HUES48 (cell line): ENCODE measurements around the gene PIGB.
A peak's percentile ranks its signal among the peaks of the same experiment; 100 is the strongest.
"Not testable (repeated sequence)": the region's sequence is repeated elsewhere in the genome, so short reads cannot be mapped to it uniquely, and the experiment has no call there.

Experiments used
- H3K27ac ChIP-seq: one replicate; pipeline ENCODE4 v1.7.0; 2013; ENCODE audit warnings: low read depth, low read length, inconsistent platforms
- H3K27me3 ChIP-seq: 2 replicates; pipeline ENCODE4 v1.6.1; 2013; ENCODE audit warnings: mild to moderate bottlenecking, low read length; ENCODE audit not compliant: control insufficient read depth, insufficient read depth
- H3K36me3 ChIP-seq: 2 replicates; pipeline ENCODE4 v1.6.1; 2013; ENCODE audit warnings: low read length; ENCODE audit not compliant: control insufficient read depth, insufficient read depth
- H3K4me1 ChIP-seq: 2 replicates; pipeline ENCODE4 v1.6.1; 2013; ENCODE audit warnings: mild to moderate bottlenecking, low read length; ENCODE audit not compliant: control insufficient read depth, insufficient read depth
- H3K4me3 ChIP-seq: 2 replicates; pipeline ENCODE4 v1.5.1; 2013; ENCODE audit warnings: mild to moderate bottlenecking, low read depth, low read length
- H3K9ac ChIP-seq: 2 replicates; pipeline ENCODE4 v1.6.1; 2013; ENCODE audit warnings: mild to moderate bottlenecking, low read depth, low read length, moderate library complexity
- H3K9me3 ChIP-seq: 2 replicates; pipeline ENCODE4 v1.6.1; 2013; ENCODE audit warnings: low read length; ENCODE audit not compliant: control insufficient read depth, insufficient read depth

The PIGB gene

GRCh38 chr15:55283379-55284147, 35.5 kb upstream of the PIGB start:
- H3K4me1 ChIP-seq = peaks cover 8% of the 10 kb centered on the region
- no peaks in the 10 kb centered on the region; the same call in 1 of the 2 replicates for H3K27me3 ChIP-seq
- H3K9me3 ChIP-seq = no peaks in the 10 kb centered on the region
- H3K36me3 ChIP-seq = no peaks in the 10 kb centered on the region
- no peak overlapping the region for H3K4me3 ChIP-seq
- no peak overlapping the region for H3K9ac ChIP-seq
- H3K27ac ChIP-seq = no peak overlapping the region

- no peaks in the 10 kb centered on the region; the same call in 1 of the 2 replicates for H3K27me3 ChIP-seq
- no peak overlapping the region for H3K4me3 ChIP-seq
- no peak overlapping the region for H3K27ac ChIP-seq
- no peaks in the 10 kb centered on the region for H3K36me3 ChIP-seq
- H3K4me1 ChIP-seq = peaks cover 12% of the 10 kb centered on the region
- no peak overlapping the region for H3K9ac ChIP-seq
- H3K9me3 ChIP-seq = no peaks in the 10 kb centered on the region
Observed at GRCh38 chr15:55284426-55284825, 34.6 kb upstream of the PIGB start.

GRCh38 chr15:55286442-55287189, 32.4 kb upstream of the PIGB start:
- not testable (repeated sequence) for H3K36me3 ChIP-seq, H3K4me3 ChIP-seq, H3K27me3 ChIP-seq, H3K9me3 ChIP-seq, H3K27ac ChIP-seq, H3K9ac ChIP-seq
- H3K4me1 ChIP-seq = peaks cover 12% of the 10 kb centered on the region

GRCh38 chr15:55288006-55288717, 30.9 kb upstream of the PIGB start:
- Histone ChIP-seq H3K27ac (no peak overlapping the region), H3K4me3 (no peak overlapping the region), H3K9ac (no peak overlapping the region), H3K27me3 (no peaks in the 10 kb centered on the region; the same call in 1 of the 2 replicates), H3K36me3 (no peaks in the 10 kb centered on the region), H3K4me1 (peaks cover 12% of the 10 kb centered on the region), H3K9me3 (no peaks in the 10 kb centered on the region)

GRCh38 chr15:55289011-55289745, 29.8 kb upstream of the PIGB start:
- Histone ChIP-seq H3K9me3 (no peaks in the 10 kb centered on the region), H3K27me3 (no peaks in the 10 kb centered on the region; the same call in 1 of the 2 replicates), H3K9ac (peak overlapping the region; percentile 70; the same call in 1 of the 2 replicates), H3K4me3 (peak overlapping the region; percentile 90), H3K36me3 (no peaks in the 10 kb centered on the region), H3K27ac (no peak overlapping the region), H3K4me1 (peaks cover 12% of the 10 kb centered on the region)

- H3K27ac ChIP-seq = peak within 1 kb of the TSS; percentile 47
- no peaks in the 10 kb centered on the region for H3K9me3 ChIP-seq
- H3K9ac ChIP-seq = peak within 1 kb of the TSS; percentile 70
- no peaks in the 10 kb centered on the region for H3K36me3 ChIP-seq
- peaks cover 7% of the 10 kb centered on the region; the same call in 1 of the 2 replicates for H3K4me1 ChIP-seq
- H3K4me3 ChIP-seq = peak within 1 kb of the TSS; percentile 90
- no peaks in the 10 kb centered on the region; the same call in 1 of the 2 replicates for H3K27me3 ChIP-seq
Observed at GRCh38 chr15:55289746-55290527, 29.1 kb upstream of the PIGB start, which contains the start of gene RAB27A. Gene RAB27A, minus strand, starts transcription at chr15:55289813. Its CDS starts 54,879 bp downstream, at chr15:55234934.

- Histone ChIP-seq H3K4me3 (peak overlapping the region; percentile 90), H3K27ac (peak overlapping the region; percentile 47), H3K27me3 (no peaks in the 10 kb centered on the region; the same call in 1 of the 2 replicates), H3K9ac (0 out of 2 replicates have a peak overlapping the region, but pooled peaks have one; percentile 70), H3K9me3 (no peaks in the 10 kb centered on the region), H3K36me3 (no peaks in the 10 kb centered on the region), H3K4me1 (peaks cover 7% of the 10 kb centered on the region; the same call in 1 of the 2 replicates)
Observed at GRCh38 chr15:55290528-55291057, 28.4 kb upstream of the PIGB start.

GRCh38 chr15:55297315-55297714, 21.7 kb upstream of the PIGB start:
- Histone ChIP-seq H3K27me3 (no peaks in the 10 kb centered on the region), H3K27ac (no peak overlapping the region), H3K9me3 (peaks cover 6% of the 10 kb centered on the region), H3K4me3 (no peak overlapping the region), H3K36me3 (no peaks in the 10 kb centered on the region), H3K4me1 (no peaks in the 10 kb centered on the region), H3K9ac (no peak overlapping the region)

GRCh38 chr15:55302801-55303200, 16.2 kb upstream of the PIGB start:
- peaks cover 13% of the 10 kb centered on the region for H3K9me3 ChIP-seq
- H3K4me3 ChIP-seq, H3K4me1 ChIP-seq, H3K27ac ChIP-seq, H3K27me3 ChIP-seq, H3K36me3 ChIP-seq, H3K9ac ChIP-seq: not testable (repeated sequence)
